Measurements from ENCODE around the gene LSAMP.

DNA sequence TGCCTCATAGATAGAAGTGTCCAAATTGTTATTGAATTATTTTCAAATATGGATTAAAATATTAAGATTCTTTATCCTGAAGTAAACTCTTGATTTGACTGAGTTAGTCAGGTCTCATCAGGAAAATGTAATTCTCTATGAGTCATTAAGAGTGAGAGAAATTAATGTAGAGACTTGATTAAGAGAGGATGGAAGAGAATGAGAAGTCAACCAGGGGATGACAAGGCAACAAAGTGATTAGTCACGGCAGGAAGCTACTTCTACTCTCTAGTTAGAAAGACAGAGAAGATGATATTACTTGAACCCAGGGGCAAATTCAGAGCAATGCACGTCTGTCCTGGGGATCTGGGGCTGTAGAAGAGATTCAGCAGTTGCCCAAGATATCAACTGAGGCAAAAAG is 202.5 kb downstream of the LSAMP start:
- no peak for TF ChIP-seq CTCF (IDR thresholded peaks at IDR 0.05; ENCODE audit: insufficient read depth, low read depth, low read length)
- TF ChIP-seq EZH2 (IDR thresholded peaks at IDR 0.05; ENCODE audit: insufficient read depth, low read length) = no peak

Measured in astrocyte (in vitro differentiated cells and primary cell).